Fibroblast of lung (primary cell): ENCODE measurements around the gene ADGRG3. TPM values are rescaled to one million over a fixed set of nuclear protein-coding genes. Genes with fewer than 3 reads are reported as not detected.

Experiments
- DNase-seq, 2 donors: peaks; one replicate each; pipeline versions ENCODE4 v3.0.0 to v3.0.0-alpha.2; 2010; ENCODE audit warnings: low read depth in 2 of 2
- H2AFZ ChIP-seq: 2 replicates; pipeline ENCODE4 v1.5.1; 2012; ENCODE audit warnings: low read length, control low read depth, inconsistent platforms
- H3K27ac ChIP-seq: 2 replicates; pipeline ENCODE4 v1.5.1; 2011; ENCODE audit warnings: low read length, control low read depth; ENCODE audit not compliant: insufficient read depth
- H3K27me3 ChIP-seq: 2 replicates; pipeline ENCODE4 v1.5.1; 2011; ENCODE audit warnings: mild to moderate bottlenecking, low read length; ENCODE audit not compliant: control insufficient read depth, insufficient read depth
- H3K36me3 ChIP-seq: 2 replicates; pipeline ENCODE4 v1.5.1; 2011; ENCODE audit warnings: low read length; ENCODE audit not compliant: control insufficient read depth, insufficient read depth
- H3K4me1 ChIP-seq: 2 replicates; pipeline ENCODE4 v1.5.1; 2011; ENCODE audit warnings: low read length; ENCODE audit not compliant: control insufficient read depth, insufficient read depth; ENCODE audit errors: extremely low read depth
- H3K4me2 ChIP-seq: 2 replicates; pipeline ENCODE4 v1.5.1; 2011; ENCODE audit warnings: low read length, control low read depth; ENCODE audit not compliant: insufficient read depth; ENCODE audit errors: extremely low read depth
- H3K4me3 ChIP-seq, 4 experiments: fragments of 200-600 bp in 1 of 4; sonication (generic) in 1 of 4; replicated peaks in 1 of 4; 2 replicates each; pipeline ENCODE4 v1.5.1; 2011 to 2016; ENCODE audit warnings: low read length in 4 of 4, low read depth in 3 of 4, mild to moderate bottlenecking in 3 of 4, control low read depth in 2 of 4, inconsistent platforms in 1 of 4, mixed read lengths in 1 of 4; ENCODE audit not compliant: insufficient read depth in 1 of 4; ENCODE audit errors: control extremely low read depth in 1 of 4
- H3K79me2 ChIP-seq: 2 replicates; pipeline ENCODE4 v1.5.1; 2012; ENCODE audit warnings: mild to moderate bottlenecking, low read length, inconsistent platforms; ENCODE audit not compliant: control insufficient read depth, insufficient read depth
- H3K9ac ChIP-seq: 2 replicates; pipeline ENCODE4 v1.5.1; 2011; ENCODE audit warnings: mild to moderate bottlenecking, low read length, control low read depth; ENCODE audit not compliant: insufficient read depth
- H3K9me3 ChIP-seq: 2 replicates; pipeline ENCODE4 v1.5.1; 2012; ENCODE audit warnings: low read depth, low read length; ENCODE audit not compliant: control insufficient read depth, insufficient read depth
- H4K20me1 ChIP-seq: 2 replicates; pipeline ENCODE4 v1.5.1; 2011; ENCODE audit warnings: low read length; ENCODE audit not compliant: control insufficient read depth, insufficient read depth; ENCODE audit errors: extremely low read depth
- EZH2 ChIP-seq: IDR thresholded peaks from 2 replicates; pipeline ENCODE4 v1.5.1; 2012; ENCODE audit warnings: low read length, control low read depth, mild to moderate bottlenecking; ENCODE audit errors: missing control alignments
- polyA plus RNA-seq, 2 donors: library from polyadenylated mRNA; depleted of rRNA in 1 of 2; stranded (reverse) in 1 of 2; unstranded in 1 of 2; fragments of >200 nt; gene quantifications; 2 replicates each; pipeline ENCODE4 v1.2.1, GENCODE V29; 2011 to 2012; ENCODE audit warnings: missing spikeins in 1 of 2
- total RNA-seq: library from RNA; depleted of rRNA; stranded (reverse); fragments of >200 nt; gene quantifications from 2 replicates; pipeline ENCODE4 v1.2.1, GENCODE V29; 2014
- TF ChIP-seq, protein P1 (sequence below), 2 donors: IDR thresholded peaks in 1 of 2; conservative IDR thresholded peaks in 1 of 2; 1 replicate in 1 of 2; 2 replicates in 1 of 2; pipeline ENCODE4 v1.5.1; 2011 to 2012; ENCODE audit warnings: low read length in 2 of 2, control low read depth in 1 of 2, inconsistent platforms in 1 of 2, low read depth in 1 of 2, mild to moderate bottlenecking in 1 of 2

The ADGRG3 gene
- total and polyA plus RNA-seq, 2 donors (not counting 1 experiment from before 2014, with no cell fraction given) = not detected

DNA sequence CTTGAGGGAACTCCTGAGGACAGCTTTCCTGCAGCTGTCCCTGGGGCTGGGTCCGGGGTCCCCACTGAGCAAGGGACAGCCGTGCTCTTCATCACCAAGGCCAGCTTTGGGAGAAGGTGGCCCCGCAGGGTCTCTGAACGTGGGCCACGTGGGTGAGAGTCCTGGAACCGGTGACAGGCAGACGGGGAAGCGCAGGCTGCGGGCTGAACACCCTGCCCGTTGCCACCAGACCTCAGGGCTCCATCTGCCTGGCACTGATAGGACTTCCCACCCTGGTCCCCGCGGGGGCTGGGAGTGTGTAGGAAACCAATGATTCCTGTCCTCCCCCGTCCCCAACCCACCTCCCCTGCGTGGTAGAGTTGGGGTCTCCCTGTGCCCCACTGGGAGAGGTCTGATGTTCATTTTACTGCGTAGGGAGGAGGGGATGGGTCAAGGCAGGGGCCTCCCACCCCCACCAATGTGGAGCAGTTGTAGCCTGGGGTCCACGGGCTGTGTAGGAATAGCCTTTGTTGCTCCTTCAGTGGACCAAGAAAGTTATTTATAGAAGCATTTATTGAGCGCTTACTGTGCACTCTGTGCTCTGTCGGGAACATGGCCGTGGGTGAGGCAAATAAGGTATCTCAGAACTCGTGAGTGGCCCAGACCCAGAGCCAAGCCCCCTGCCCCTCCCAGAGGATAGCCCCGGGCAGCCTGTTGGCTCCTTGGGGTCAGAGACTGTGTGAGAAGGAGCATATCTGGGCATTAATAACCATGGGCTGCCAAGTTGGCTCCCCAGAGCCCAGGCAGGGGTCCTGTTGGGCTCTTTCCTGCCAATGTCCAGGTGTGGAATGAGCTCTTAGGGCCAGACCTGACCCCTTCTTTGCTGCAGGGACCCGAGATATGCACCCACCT, 38.3 kb upstream of the ADGRG3 start:
- H3K4me3 ChIP-seq = no peak overlapping the region

GRCh38 chr16:57630407-57630797, 37.7 kb upstream of the ADGRG3 start:
- H3K9ac ChIP-seq = no peak overlapping the region
- H3K79me2 ChIP-seq = peaks cover 3% of the 10 kb centered on the region
- H3K4me2 ChIP-seq = no peak overlapping the region
- H3K36me3 ChIP-seq = no peaks in the 10 kb centered on the region
- H3K4me1 ChIP-seq = peaks cover 27% of the 10 kb centered on the region
- H3K27ac ChIP-seq = no peak overlapping the region
- no peaks in the 10 kb centered on the region for H3K27me3 ChIP-seq
- no peak for DNase-seq
- no peak for TF ChIP-seq EZH2
- TF ChIP-seq, protein P1, sequence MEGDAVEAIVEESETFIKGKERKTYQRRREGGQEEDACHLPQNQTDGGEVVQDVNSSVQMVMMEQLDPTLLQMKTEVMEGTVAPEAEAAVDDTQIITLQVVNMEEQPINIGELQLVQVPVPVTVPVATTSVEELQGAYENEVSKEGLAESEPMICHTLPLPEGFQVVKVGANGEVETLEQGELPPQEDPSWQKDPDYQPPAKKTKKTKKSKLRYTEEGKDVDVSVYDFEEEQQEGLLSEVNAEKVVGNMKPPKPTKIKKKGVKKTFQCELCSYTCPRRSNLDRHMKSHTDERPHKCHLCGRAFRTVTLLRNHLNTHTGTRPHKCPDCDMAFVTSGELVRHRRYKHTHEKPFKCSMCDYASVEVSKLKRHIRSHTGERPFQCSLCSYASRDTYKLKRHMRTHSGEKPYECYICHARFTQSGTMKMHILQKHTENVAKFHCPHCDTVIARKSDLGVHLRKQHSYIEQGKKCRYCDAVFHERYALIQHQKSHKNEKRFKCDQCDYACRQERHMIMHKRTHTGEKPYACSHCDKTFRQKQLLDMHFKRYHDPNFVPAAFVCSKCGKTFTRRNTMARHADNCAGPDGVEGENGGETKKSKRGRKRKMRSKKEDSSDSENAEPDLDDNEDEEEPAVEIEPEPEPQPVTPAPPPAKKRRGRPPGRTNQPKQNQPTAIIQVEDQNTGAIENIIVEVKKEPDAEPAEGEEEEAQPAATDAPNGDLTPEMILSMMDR (conservative IDR thresholded peaks at IDR 0.05 in 1 of 2, IDR thresholded peaks at IDR 0.05 in 1 of 2; ENCODE audit: low read depth in 1 of 2, low read length in 2 of 2) = no peak
- H4K20me1 ChIP-seq = no peaks in the 10 kb centered on the region
- H3K9me3 ChIP-seq = no peaks in the 10 kb centered on the region
- H3K4me3 ChIP-seq = no peak overlapping the region
- H2AFZ ChIP-seq = no peak overlapping the region

More for the DNA sequence above, 38.3 kb upstream of the ADGRG3 start:
- DNase-seq = no peak
- no peaks in the 10 kb centered on the region for H4K20me1 ChIP-seq
- no peak overlapping the region for H3K27ac ChIP-seq
- H3K4me1 ChIP-seq = peaks cover 28% of the 10 kb centered on the region
- H3K36me3 ChIP-seq = no peaks in the 10 kb centered on the region
- H2AFZ ChIP-seq = no peak overlapping the region
- H3K9ac ChIP-seq = no peak overlapping the region
- H3K79me2 ChIP-seq = peaks cover 3% of the 10 kb centered on the region
- H3K27me3 ChIP-seq = no peaks in the 10 kb centered on the region
- no peaks in the 10 kb centered on the region for H3K9me3 ChIP-seq
- H3K4me2 ChIP-seq = no peak overlapping the region
- TF ChIP-seq, protein P1 (conservative IDR thresholded peaks at IDR 0.05 in 1 of 2, IDR thresholded peaks at IDR 0.05 in 1 of 2; ENCODE audit: low read depth in 1 of 2, low read length in 2 of 2) = no peak
- TF ChIP-seq EZH2 = no peak

DNA sequence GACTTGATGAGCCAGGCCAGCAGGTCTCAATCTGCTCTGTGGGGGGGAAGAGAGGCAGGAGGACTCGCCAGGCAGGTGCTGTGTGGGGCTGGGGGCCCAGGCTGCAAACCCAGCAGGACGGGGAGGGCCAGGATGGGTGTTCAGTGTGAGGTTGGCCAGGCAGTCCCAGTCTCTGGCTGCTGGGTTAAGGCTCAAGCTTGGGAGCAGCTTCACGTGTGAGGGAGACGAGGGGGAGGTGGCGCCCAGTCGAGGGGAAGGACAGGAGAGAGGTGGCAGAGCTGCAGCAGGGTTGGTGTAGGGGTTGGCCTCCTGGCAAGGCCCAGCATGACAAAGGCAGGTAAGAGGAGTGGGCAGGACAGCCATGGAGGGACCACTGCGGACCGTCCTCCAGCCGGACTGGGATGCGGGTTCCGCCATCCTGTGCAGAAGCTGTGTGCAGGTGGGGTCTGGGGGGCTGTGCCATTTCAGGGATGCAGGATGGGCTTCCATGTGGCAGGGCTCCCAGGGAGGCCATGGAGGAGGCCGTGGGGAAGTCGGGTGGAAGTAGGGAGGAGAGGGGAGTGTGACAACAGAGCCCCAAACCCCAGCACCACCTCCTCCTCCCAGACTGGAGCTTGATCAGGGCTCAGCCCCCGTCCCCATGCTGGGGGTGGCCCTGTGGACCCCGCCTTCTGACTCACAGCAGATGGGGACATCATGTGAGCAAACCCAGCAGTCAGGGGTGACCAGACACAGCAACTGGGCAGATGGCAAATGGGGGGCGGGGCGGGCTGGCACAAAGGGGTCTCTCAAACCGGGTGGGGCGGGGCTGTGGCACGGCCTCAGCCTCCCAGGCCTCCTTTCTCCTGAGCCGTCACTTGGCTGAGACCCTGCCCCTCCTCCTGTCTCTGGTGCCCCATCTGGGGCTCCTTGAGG, 36.9 kb upstream of the ADGRG3 start:
- no peak for DNase-seq
- no peak overlapping the region for H2AFZ ChIP-seq
- peaks cover 3% of the 10 kb centered on the region for H3K79me2 ChIP-seq

More for the DNA sequence above, 36.9 kb upstream of the ADGRG3 start:
- Histone ChIP-seq H3K27ac (no peak overlapping the region), H3K9ac (no peak overlapping the region), H3K4me1 (peaks cover 27% of the 10 kb centered on the region), H4K20me1 (no peaks in the 10 kb centered on the region), H3K9me3 (no peaks in the 10 kb centered on the region), H3K36me3 (no peaks in the 10 kb centered on the region), H3K4me3 (no peak overlapping the region), H3K4me2 (no peak overlapping the region), H3K27me3 (no peaks in the 10 kb centered on the region)
- TF ChIP-seq, protein P1 (conservative IDR thresholded peaks at IDR 0.05 in 1 of 2, IDR thresholded peaks at IDR 0.05 in 1 of 2; ENCODE audit: low read depth in 1 of 2, low read length in 2 of 2) = no peak
- TF ChIP-seq EZH2 = no peak
